GM23338 (cell line): Measurements from ENCODE around the gene PSMB2.

ENCODE experiments used
- CTCF ChIP-seq, 2 experiments: fragments of 200-600 bp in 1 of 2; sonication (generic) in 1 of 2; conservative IDR thresholded peaks; 2 replicates each; pipeline versions ENCODE4 v1.5.1 to v1.6.1; 2016 to 2017; ENCODE audit warnings: antibody characterized with exemption in 2 of 2, low read depth in 2 of 2, mild to moderate bottlenecking in 2 of 2, moderate library complexity in 1 of 2
- EZH2phosphoT487 ChIP-seq: fragments of 200-600 bp; sonication (generic); IDR thresholded peaks from one replicate; pipeline ENCODE4 v1.8.1; 2018; ENCODE audit warnings: antibody characterized with exemption; ENCODE audit not compliant: unreplicated experiment
- JUNB ChIP-seq: IDR thresholded peaks from one replicate; pipeline ENCODE4 v1.6.1; 2016; ENCODE audit warnings: antibody characterized with exemption; ENCODE audit not compliant: unreplicated experiment
- NANOG ChIP-seq: IDR thresholded peaks from 2 replicates; pipeline ENCODE4 v1.6.1; 2016; ENCODE audit warnings: antibody characterized with exemption, borderline replicate concordance
- POLR2AphosphoS5 ChIP-seq: IDR thresholded peaks from 2 replicates; pipeline ENCODE4 v1.6.1; 2016; ENCODE audit warnings: antibody characterized with exemption, low read depth
- STAT1 ChIP-seq: IDR thresholded peaks from one replicate; pipeline ENCODE4 v1.6.1; 2016; ENCODE audit warnings: antibody characterized with exemption; ENCODE audit not compliant: unreplicated experiment

GRCh38 chr1:35568975-35569395 is 72.3 kb downstream of the PSMB2 start:
- peak; percentile 93 to 99 for TF ChIP-seq CTCF (conservative IDR thresholded peaks at IDR 0.05; ENCODE audit: low read depth in 2 of 2)
- no peak for TF ChIP-seq JUNB
- no peak for TF ChIP-seq POLR2AphosphoS5
- TF ChIP-seq EZH2phosphoT487 = no peak
- no peak for TF ChIP-seq NANOG
- TF ChIP-seq STAT1 = no peak
